GM12875 (cell line): ENCODE measurements around the gene TAB2.

Experiments
- H3K4me3 ChIP-seq: one replicate; pipeline ENCODE4 v1.5.1; 2011; ENCODE audit warnings: low read depth, low read length, control low read depth
- CTCF ChIP-seq: IDR thresholded peaks from 2 replicates; pipeline ENCODE4 v1.5.1; 2011; ENCODE audit warnings: low read depth, mild to moderate bottlenecking, control low read depth, inconsistent platforms, low read length, moderate library complexity, borderline replicate concordance; ENCODE audit not compliant: insufficient read depth

Gene TAB2, protein sequence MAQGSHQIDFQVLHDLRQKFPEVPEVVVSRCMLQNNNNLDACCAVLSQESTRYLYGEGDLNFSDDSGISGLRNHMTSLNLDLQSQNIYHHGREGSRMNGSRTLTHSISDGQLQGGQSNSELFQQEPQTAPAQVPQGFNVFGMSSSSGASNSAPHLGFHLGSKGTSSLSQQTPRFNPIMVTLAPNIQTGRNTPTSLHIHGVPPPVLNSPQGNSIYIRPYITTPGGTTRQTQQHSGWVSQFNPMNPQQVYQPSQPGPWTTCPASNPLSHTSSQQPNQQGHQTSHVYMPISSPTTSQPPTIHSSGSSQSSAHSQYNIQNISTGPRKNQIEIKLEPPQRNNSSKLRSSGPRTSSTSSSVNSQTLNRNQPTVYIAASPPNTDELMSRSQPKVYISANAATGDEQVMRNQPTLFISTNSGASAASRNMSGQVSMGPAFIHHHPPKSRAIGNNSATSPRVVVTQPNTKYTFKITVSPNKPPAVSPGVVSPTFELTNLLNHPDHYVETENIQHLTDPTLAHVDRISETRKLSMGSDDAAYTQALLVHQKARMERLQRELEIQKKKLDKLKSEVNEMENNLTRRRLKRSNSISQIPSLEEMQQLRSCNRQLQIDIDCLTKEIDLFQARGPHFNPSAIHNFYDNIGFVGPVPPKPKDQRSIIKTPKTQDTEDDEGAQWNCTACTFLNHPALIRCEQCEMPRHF

GRCh38 chr6:149317644-149318571 is at the start of gene TAB2:
Gene TAB2, plus strand, starts transcription at chr6:149317712. Its CDS starts 52,286 bp downstream, at chr6:149369998.
- TF ChIP-seq CTCF = no peak
- H3K4me3 ChIP-seq = peak within 1 kb of the TSS; percentile 86

- no peak for TF ChIP-seq CTCF
- no peak overlapping the region for H3K4me3 ChIP-seq
These were observed 49.4 kb upstream of the TAB2 start for GRCh38 chr6:149268146-149268545.

DNA sequence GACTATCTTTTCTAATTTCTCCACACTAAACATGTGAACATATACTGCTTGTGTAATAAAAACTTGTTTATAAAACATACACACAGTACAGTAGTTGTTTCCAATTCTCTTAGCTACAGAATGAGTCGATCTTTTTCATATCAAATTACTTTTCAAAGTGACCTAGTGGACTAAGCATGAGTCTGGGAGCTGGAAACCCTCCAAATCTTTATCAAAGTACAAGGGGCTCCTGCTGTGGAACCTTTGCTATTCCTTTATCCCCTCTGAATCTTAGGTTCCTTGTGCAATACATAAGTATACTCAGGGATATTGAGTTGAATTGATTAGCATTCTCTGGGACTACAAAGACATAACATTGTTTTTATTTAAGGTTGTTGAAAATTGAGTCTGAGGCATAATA is 48.7 kb upstream of the TAB2 start:
- no peak for TF ChIP-seq CTCF

DNA sequence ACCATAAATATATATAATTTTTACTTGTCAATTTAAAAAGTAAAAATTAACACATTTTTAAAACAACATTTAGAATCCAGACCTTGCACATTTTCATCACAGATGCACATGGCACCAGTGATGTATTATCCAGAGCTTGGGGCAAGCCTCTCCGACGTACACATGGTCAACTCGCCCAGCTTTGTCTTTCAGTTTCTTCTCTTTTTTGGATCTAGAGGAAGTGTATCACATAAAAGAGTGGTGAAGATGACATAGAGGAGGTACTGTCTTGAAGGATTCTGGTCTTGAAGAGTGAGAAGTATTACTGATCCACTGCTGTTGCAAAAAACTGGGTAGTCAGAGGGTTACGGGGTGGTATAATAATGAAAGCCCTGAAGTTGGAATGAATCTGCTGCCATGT is 46.9 kb upstream of the TAB2 start:
- no peak overlapping the region for H3K4me3 ChIP-seq

More for the DNA sequence above, 48.7 kb upstream of the TAB2 start:
- H3K4me3 ChIP-seq = no peak overlapping the region

DNA sequence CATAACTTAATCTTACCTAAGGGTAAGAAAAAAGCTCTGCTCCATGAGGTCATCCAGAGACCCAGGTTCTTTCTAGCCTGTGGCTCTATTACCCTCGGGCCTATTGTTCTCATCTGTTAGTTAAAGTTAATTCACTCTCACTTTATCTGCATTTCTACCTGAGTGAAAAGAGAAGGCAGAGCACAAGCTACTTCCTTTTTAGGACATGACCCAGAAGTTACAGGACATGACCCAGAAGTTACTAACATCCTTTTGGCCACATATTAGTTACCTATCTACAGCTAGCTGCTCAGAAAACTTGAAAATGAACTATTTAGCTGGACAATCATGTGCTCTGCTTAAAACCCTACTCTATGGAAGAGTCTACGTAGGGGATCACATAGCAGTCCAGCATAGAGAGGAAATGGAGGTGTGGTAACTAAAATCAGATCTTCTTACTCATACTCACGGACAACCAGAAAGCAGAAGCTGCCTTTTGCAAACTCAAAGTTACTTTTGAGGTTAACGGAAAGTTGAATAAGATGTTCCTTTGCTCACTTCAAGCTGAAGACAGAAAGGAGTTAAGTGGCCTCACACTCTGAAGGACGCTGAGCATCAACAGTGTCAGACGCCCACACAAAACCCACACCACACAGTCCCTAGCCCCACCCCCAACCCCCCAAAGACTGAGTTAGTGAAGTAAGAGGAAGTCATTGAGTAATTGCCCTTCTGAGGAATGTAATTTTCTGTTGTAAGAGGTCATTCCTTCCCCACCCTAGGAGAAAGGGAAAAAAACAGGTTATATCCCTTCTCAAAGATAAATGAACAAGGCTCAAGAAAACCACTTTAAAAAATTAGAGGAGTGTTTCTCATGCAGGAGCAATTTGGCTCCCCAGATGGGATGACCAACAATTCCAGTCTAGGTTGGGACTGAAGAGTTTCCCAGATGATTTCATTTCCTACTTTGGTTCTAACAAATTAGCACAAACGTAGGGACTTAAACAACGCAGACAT is 45.9 kb upstream of the TAB2 start:
- no peak overlapping the region for H3K4me3 ChIP-seq
- TF ChIP-seq CTCF = no peak

More for the DNA sequence above, 46.9 kb upstream of the TAB2 start:
- no peak for TF ChIP-seq CTCF

- TF ChIP-seq CTCF = no peak
- no peak overlapping the region for H3K4me3 ChIP-seq
These were observed 44.2 kb upstream of the TAB2 start for GRCh38 chr6:149273318-149273717.
